NCI-H128 (cell line): ENCODE measurements around the gene KCTD11.

Source experiments
- DNase-seq: peaks from one replicate; lab custom pipeline; 2025; ENCODE audit not compliant: unreplicated experiment; lab: John Stamatoyannopoulos, UW

KCTD11 gene

GRCh38 chr17:7403977-7404736, 52.2 kb downstream of the KCTD11 start, which contains the start of gene TMEM256:
Gene TMEM256, minus strand, starts transcription at chr17:7404097. Its CDS starts 13 bp downstream, at chr17:7404084.
- DNase-seq, result peak; percentile 90
